IMR-90 (cell line): ENCODE measurements around the gene RAD23B. TPM values are rescaled to one million over a fixed set of nuclear protein-coding genes. Genes with fewer than 3 reads are reported as not detected.
"Not testable (repeated sequence)": the region's sequence is repeated elsewhere in the genome, so short reads cannot be mapped to it uniquely, and the experiment has no call there.

ENCODE experiments used
- ATAC-seq: fragments of 200-7000 bp; cut with Tn5 transposase; 2 replicates; pipeline ENCODE4 v1.9.1; 2020; ENCODE audit warnings: low read depth, mild to moderate bottlenecking, moderate library complexity
- BruUV-seq: library from RNA; stranded (reverse); fragments of 400-500 nt; replicated peaks from 2 replicates; lab custom pipeline; 2021; lab: Mats Ljungman, UMichigan
- CTCF ChIA-PET: fragments of 300-600 bp; formaldehyde crosslinking; extraction: SDS; loops from one replicate; lab custom pipeline; 2021; ENCODE audit warnings: antibody characterized with exemption; lab: Yijun Ruan, JAX
- POLR2A ChIA-PET: fragments of 300-600 bp; sonication (Branson Sonifier 250); formaldehyde crosslinking; loops from one replicate; lab custom pipeline; 2022; ENCODE audit warnings: antibody characterized with exemption; ENCODE audit not compliant: unreplicated experiment; lab: Charles Lee
- DNase-seq: peaks from one replicate; pipeline ENCODE4 v3.0.0; 2013
- H2AFZ ChIP-seq: replicated peaks from 2 replicates; pipeline ENCODE3; 2013; ENCODE audit warnings: low read length, mild to moderate bottlenecking; ENCODE audit not compliant: poor library complexity
- H2AK5ac ChIP-seq: 2 replicates; pipeline ENCODE4 v1.6.1; 2013; ENCODE audit warnings: low read depth, low read length, inconsistent platforms
- H2AK9ac ChIP-seq: replicated peaks from 2 replicates; pipeline ENCODE3; 2013; ENCODE audit warnings: mild to moderate bottlenecking, low read depth, low read length, moderate library complexity; ENCODE audit not compliant: poor library complexity
- H2BK120ac ChIP-seq: 2 replicates; pipeline ENCODE4 v1.6.1; 2013; ENCODE audit warnings: low read depth, low read length, inconsistent platforms
- H2BK15ac ChIP-seq: 3 replicates; pipeline ENCODE4 v1.6.1; 2013; ENCODE audit warnings: low read depth, low read length, inconsistent platforms
- H2BK20ac ChIP-seq: 2 replicates; pipeline ENCODE4 v1.6.1; 2013; ENCODE audit warnings: low read depth, mild to moderate bottlenecking, inconsistent platforms, low read length, moderate library complexity
- H2BK5ac ChIP-seq: 2 replicates; pipeline ENCODE4 v1.6.1; 2013; ENCODE audit warnings: mild to moderate bottlenecking, low read depth, low read length, inconsistent platforms; ENCODE audit not compliant: poor library complexity, severe bottlenecking
- H3K14ac ChIP-seq: replicated peaks from 2 replicates; pipeline ENCODE4 v1.6.1; 2013; ENCODE audit warnings: low read depth, low read length, inconsistent platforms
- H3K18ac ChIP-seq: 2 replicates; pipeline ENCODE4 v1.6.1; 2013; ENCODE audit warnings: low read depth, low read length, control low read depth
- H3K23ac ChIP-seq: 2 replicates; pipeline ENCODE4 v1.6.1; 2013; ENCODE audit warnings: low read depth, low read length, inconsistent platforms
- H3K27ac ChIP-seq: 2 replicates; pipeline ENCODE4 v1.5.1; 2013; ENCODE audit warnings: mild to moderate bottlenecking, control low read depth, low read length; ENCODE audit not compliant: insufficient read depth
- H3K27me3 ChIP-seq: 2 replicates; pipeline ENCODE4 v1.6.1; 2013; ENCODE audit warnings: low read length; ENCODE audit not compliant: control insufficient read depth, insufficient read depth
- H3K36me3 ChIP-seq: 2 replicates; pipeline ENCODE4 v1.6.1; 2013; ENCODE audit warnings: low read length, mixed read lengths; ENCODE audit not compliant: control insufficient read depth, insufficient read depth
- H3K4ac ChIP-seq: 2 replicates; pipeline ENCODE4 v1.6.1; 2013; ENCODE audit warnings: low read depth, low read length, inconsistent platforms
- H3K4me1 ChIP-seq: 2 replicates; pipeline ENCODE4 v1.6.1; 2013; ENCODE audit warnings: low read length, mixed read lengths; ENCODE audit not compliant: control insufficient read depth, insufficient read depth
- H3K4me2 ChIP-seq: 2 replicates; pipeline ENCODE4 v1.6.1; 2013; ENCODE audit warnings: low read depth, mild to moderate bottlenecking, control low read depth, low read length, moderate library complexity
- H3K4me3 ChIP-seq: 2 replicates; pipeline ENCODE4 v1.5.1; 2013; ENCODE audit warnings: low read depth, mild to moderate bottlenecking, control low read depth, low read length, moderate library complexity; ENCODE audit not compliant: insufficient read depth
- H3K56ac ChIP-seq: 2 replicates; pipeline ENCODE4 v1.6.1; 2013; ENCODE audit warnings: low read length, inconsistent platforms; ENCODE audit not compliant: insufficient read depth; ENCODE audit errors: extremely low read depth
- H3K79me1 ChIP-seq, 2 experiments: 2 replicates each; pipeline ENCODE4 v1.6.1; 2013; ENCODE audit warnings: low read length in 2 of 2, inconsistent platforms in 1 of 2, low read depth in 1 of 2
- H3K9ac ChIP-seq: 2 replicates; pipeline ENCODE4 v1.6.1; 2013; ENCODE audit warnings: low read depth, low read length, control low read depth
- H3K9me1 ChIP-seq: 2 replicates; pipeline ENCODE4 v1.6.1; 2013; ENCODE audit warnings: low read length, inconsistent platforms; ENCODE audit not compliant: insufficient read depth
- H3K9me3 ChIP-seq: 2 replicates; pipeline ENCODE4 v1.6.1; 2013; ENCODE audit warnings: low read length; ENCODE audit not compliant: control insufficient read depth, insufficient read depth
- H4K20me1 ChIP-seq: 2 replicates; pipeline ENCODE4 v1.6.1; 2013; ENCODE audit warnings: low read length, inconsistent platforms; ENCODE audit not compliant: insufficient read depth
- H4K5ac ChIP-seq: 2 replicates; pipeline ENCODE4 v1.6.1; 2013; ENCODE audit warnings: mild to moderate bottlenecking, low read depth, low read length, control low read depth
- H4K8ac ChIP-seq, 2 experiments: 2 replicates each; pipeline ENCODE4 v1.6.1; 2013; ENCODE audit warnings: low read depth in 2 of 2, low read length in 2 of 2, control low read depth in 1 of 2, inconsistent platforms in 1 of 2
- H4K91ac ChIP-seq: 2 replicates; pipeline ENCODE4 v1.6.1; 2013; ENCODE audit warnings: low read depth, low read length, inconsistent platforms; ENCODE audit not compliant: insufficient read depth
- WGBS, 2 experiments: methylation state at CpG; one replicate each; pipeline versions ENCODE4 v1.1.5 to v1.1.7; 2013; ENCODE audit warnings: missing lambda C conversion rate in 2 of 2; ENCODE audit not compliant: insufficient read length in 1 of 2; ENCODE audit errors: extremely low coverage in 2 of 2; 5-methylcytosine and 5-hydroxymethylcytosine counted together
- dilution Hi-C: fragments of 300-500 bp; cut with HindIII; formaldehyde crosslinking; loops from one replicate; pipeline ENCODE4 v1.14.3; 2018; ENCODE audit warnings: low sequenced_read_pairs; ENCODE audit not compliant: unreplicated experiment
- in situ Hi-C: fragments of 300-500 bp; cut with MboI; formaldehyde crosslinking; loops from 3 replicates; pipeline ENCODE4 v1.14.3; 2019; ENCODE audit warnings: low sequenced_read_pairs, inconsistent platforms, mixed read lengths
- intact Hi-C: fragments of 100-400 bp; cut with micrococcal nuclease; formaldehyde crosslinking; loops from 2 replicates; pipeline ENCODE4 v1.10.0; 2022
- polyA plus RNA-seq, 3 experiments: library from polyadenylated mRNA; depleted of rRNA; stranded (reverse); fragments of >200 nt; gene quantifications; 2 replicates each; pipeline ENCODE4 v1.2.3, GENCODE V29; 2012; ENCODE audit warnings: low replicate concordance in 1 of 3
- total RNA-seq: library from RNA; depleted of rRNA; stranded (reverse); fragments of >200 nt; gene quantifications from 2 replicates; pipeline ENCODE4 v1.2.3, GENCODE V29; 2012

The RAD23B gene
- total and polyA plus RNA-seq, 2 of the 4 experiments (the other 2 are of a cell fraction) = 126 to 148 TPM

GRCh38 chr9:107296592-107296991 lies 13.5 kb downstream of the RAD23B start:
- H2BK15ac ChIP-seq, ATAC-seq, H2AFZ ChIP-seq, H3K56ac ChIP-seq, H3K4me3 ChIP-seq, H3K23ac ChIP-seq, H3K36me3 ChIP-seq, H4K91ac ChIP-seq, DNase-seq, H2AK5ac ChIP-seq, H3K27ac ChIP-seq, H3K14ac ChIP-seq, H2BK120ac ChIP-seq, H3K4me1 ChIP-seq, BruUV-seq, H3K27me3 ChIP-seq, H4K5ac ChIP-seq, H3K4ac ChIP-seq, H3K9ac ChIP-seq, H3K4me2 ChIP-seq, H2AK9ac ChIP-seq, dilution Hi-C loops, intact Hi-C loops, H2BK20ac ChIP-seq, H3K18ac ChIP-seq, H4K8ac ChIP-seq, H3K9me3 ChIP-seq, H2BK5ac ChIP-seq: not testable (repeated sequence)
- peaks cover 5 to 34% of the 10 kb centered on the region in 2 experiments; a peak in 3 of 4 replicates for H3K79me1 ChIP-seq
- POLR2A ChIA-PET = interaction anchor here (0.7 kb wide), 1 partner anchor 24 kb away, joined by 4 read pairs; no protein-coding TSS in a partner anchor
- H3K9me1 ChIP-seq = peaks cover 12% of the 10 kb centered on the region
- peaks cover 88% of the 10 kb centered on the region for H4K20me1 ChIP-seq
- CTCF ChIA-PET = interaction anchor here (0.6 kb wide), 1 partner anchor 52 kb away, joined by 4 read pairs; no protein-coding TSS in a partner anchor
- in situ Hi-C loops = loop anchor here (25.0 kb wide), 1 partner anchor 409 kb away; no protein-coding TSS in a partner anchor
- WGBS, 2 experiments = 92% methylated on average over 3 of the region's 8 CpGs; no CpG with 5 or more reads in 1 of the 2 experiments
